Smooth muscle cell of the brain vasculature (primary cell): ENCODE results near the gene SEZ6.

ENCODE experiments used
- DNase-seq: peaks from one replicate; pipeline ENCODE4 v3.0.0-alpha.2; 2012; ENCODE audit warnings: low read depth, low spot score

Gene SEZ6

GRCh38 chr17:29004081-29004692, 1.6 kb downstream of the SEZ6 start:
- no peak for DNase-seq

DNA sequence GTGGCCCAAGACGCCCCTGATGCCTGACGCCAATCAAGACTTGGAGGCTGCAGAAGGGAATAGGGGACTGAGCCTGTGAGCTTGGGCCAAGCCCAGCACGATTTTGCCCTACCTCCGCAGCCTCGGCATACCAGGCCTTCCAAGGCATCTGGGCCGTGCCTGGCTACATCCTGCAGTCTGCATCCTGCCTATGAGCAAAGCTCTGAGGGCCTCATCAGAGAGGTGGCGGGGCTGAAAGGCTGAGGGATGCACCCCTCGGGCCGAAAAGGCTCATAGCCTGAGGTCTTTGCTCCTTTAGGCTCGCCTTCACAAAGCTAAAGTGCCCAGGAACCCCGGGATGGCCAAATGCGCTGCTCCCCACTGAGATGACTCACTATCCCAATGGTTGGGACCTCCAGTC, 2.5 kb downstream of the SEZ6 start:
- DNase-seq: no peak

DNA sequence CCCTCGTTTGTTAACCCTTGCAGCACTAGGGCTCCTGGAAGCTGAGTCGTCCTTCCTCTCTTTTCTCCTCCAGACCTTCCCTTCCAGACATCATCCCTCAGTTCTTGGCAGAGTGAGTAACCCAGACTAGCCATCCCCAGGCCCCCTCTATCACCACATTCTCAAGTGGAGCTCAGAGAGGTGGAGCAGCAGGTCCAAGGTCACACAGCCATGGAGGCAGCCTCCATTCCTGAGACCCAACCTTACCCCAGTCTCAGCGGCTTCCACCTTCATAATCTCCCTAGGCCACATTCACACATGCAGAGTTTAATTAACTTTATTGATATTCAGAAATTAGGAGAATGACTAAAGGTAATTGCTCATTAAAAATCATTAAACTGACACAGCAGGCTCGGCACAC, 3.0 kb downstream of the SEZ6 start:
- DNase-seq: no peak

DNA sequence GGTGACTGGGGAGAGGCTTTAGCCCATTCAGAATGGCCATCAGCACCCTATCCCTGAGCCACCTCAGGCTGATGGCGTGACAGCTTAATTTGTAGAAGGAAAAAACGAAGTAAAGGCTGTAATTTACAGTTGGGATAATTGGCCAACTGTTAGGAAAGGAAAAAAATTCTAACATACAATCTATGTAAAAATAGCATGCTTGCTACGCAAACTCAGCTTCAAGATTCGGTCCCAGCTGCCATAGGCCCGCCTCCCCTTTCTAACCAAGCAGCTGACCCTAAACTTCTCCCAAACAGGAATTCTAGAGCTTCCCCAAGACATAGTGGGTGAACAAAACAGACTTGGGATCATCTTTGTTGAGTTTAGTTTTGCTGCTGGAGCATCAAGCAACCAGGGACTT, 4.9 kb downstream of the SEZ6 start:
- DNase-seq: no peak

DNA sequence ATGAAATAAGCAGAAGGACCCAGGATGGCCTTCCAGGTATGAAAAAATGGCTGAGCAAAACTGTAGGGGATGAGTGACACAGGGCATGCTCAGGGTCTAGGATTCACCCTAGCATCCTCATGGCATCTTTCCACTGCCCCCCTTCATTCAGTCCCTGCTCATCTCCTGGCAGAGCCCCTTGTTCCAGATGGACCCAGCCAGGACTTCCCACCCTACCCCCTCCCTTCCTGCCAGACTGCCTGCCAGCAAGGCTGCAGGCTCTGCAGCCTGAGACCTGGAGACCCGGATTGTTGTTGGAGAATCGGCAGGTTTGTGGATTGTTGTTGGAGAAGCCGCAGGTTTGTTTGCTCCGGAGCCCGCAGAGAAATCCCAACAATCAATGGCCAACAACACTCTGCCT, 6.6 kb downstream of the SEZ6 start:
- DNase-seq: no peak

DNA sequence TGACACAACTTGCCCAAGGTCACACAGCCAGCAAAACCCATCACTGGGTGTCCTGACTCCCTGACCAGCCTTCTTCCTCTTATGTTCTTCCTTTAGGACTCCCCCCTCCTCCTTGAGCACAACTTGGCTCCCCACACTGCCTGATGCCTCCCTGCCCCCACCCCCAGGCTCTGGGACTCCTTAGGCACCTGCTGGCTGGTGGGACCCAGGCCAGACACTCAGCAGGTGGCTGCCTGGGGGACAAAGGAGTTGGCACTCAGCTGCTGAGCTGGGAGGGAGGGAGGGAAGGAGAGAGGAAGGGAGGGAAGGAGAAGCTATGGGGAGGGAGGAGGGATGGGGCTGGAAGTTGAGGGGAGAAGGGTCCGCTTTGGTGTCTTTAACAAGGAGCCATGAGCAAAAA, 8.0 kb downstream of the SEZ6 start:
- DNase-seq: no peak

GRCh38 chr17:28996554-28997096, 9.2 kb downstream of the SEZ6 start:
- no peak for DNase-seq

- no peak for DNase-seq
These were observed 12.0 kb downstream of the SEZ6 start for GRCh38 chr17:28993645-28994426.

- no peak for DNase-seq
These were observed 12.9 kb downstream of the SEZ6 start for GRCh38 chr17:28992625-28993600.

DNA sequence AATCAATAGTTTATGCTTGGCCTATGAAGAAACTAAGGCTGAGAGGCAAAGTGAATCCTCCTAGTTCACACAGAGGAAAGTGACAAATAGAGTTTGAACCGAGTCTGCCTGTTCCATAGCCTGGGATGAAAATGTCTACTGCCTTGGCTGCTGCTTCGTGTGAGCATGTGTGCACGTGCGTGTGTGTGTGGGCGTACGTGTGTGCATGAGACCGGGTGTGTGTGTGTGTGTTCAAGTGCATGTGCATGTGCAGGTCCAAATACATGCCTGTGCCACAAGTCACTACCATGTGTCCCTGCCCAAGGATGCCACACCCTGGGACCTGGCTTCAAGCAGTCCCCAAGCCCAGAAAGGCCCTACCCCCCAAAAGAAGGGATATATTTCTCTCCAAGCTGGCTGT, 13.6 kb downstream of the SEZ6 start:
- no peak for DNase-seq

- DNase-seq: no peak
These were observed 14.1 kb downstream of the SEZ6 start for GRCh38 chr17:28991779-28992178.

DNA sequence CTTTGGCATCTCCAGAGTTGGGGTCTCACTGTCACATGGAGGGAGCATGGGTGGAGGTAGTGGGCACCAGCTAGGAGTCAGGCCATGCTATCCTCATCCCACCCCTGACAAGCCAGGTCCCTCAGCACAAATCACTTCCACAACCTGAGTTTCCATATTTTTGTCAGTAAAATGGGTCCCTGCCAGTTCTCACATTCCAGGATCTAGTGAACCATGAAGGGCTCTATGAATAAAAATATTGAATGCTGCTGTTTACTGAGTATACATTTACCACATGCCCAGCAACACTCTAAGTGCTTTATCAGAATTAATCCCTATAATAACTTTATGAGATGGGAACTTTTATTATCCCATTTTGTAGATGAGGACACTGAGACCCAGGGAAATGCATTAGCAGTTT, 16.8 kb downstream of the SEZ6 start:
- no peak for DNase-seq

- DNase-seq: no peak
These were observed 17.4 kb downstream of the SEZ6 start for GRCh38 chr17:28988475-28988874.

GRCh38 chr17:28986714-28987655, 18.8 kb downstream of the SEZ6 start:
- DNase-seq: no peak

DNA sequence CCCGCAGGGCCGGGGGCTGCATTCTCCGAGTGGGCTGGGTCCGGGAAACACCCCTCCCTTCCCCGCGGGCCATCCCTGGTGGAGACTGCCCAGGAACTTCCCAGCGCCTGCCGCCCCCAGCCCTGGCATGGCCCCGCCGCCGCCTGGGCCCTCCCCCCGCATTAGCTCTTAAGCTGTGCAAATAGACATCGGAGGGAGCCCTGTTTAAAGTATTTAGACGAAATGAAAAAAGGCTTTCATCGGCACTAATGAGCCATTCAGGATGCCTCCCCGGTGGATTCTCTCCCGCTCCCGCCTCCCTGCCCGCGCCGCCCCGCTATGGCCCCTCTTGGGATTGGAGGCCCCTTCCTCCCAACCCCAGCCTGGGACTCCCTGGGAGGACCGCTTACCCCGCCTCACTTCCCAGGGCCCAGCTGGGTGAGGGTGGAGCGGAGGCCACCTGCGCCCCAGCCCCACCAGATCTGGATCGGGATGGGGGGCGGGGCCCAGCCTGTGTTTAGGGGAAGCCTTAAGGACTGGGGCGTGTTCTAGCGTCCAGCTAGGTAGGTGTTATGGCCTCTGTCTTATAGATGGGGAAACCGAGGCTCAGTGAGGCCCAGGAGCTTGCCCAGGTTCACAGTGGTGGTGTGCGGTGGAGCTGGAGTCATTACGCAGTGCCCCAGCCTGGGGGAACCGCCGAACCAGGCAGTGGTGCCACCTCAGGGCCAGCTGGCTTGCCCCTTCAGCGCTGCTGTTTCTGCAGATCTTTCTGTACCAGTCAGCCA, 19.7 kb downstream of the SEZ6 start:
- DNase-seq: no peak

DNA sequence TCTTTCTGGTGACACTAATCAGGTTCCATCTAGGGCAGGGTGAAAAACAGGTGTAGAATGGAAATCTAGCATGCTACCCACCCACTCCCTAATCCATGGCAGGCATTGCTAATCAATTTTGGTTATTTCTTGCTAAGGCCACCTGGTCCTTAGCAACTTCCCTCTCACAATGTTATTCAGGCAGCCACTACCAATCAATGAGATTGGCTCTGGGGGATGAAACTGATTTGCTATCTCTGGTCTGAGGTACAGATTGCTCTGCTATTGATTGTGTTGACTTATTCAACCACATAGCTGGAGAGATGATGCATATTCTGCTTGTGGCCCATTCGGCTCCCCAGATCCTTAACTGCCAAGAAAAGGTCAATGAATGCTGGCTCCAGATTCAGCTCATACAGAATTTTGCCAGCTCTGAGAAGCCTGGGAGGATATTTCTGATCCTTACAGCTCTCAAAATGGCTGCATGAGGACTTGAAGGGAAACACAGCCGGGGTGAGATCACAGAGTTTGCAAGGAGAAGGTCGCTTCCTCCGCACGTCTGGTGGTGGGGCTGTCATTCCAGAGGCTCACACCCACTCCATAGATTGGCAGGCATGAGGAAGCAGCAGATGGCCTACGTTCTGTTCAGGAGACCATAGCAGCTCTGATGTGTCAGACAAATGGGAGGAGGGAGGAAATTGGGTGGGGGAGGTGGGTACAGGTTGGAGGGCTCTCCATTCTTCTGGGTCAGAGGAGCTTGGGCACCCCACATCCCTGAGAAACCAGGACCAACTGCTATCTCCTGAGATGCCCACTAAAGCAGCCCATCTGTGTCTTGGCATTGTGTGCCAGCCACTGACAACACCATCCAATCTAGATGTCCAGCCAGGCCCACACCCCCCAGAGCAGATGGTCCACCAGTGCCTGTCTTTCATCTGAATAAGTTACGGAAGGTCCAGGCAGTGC, 22.3 kb downstream of the SEZ6 start:
- no peak for DNase-seq

- DNase-seq: no peak
These were observed 23.6 kb downstream of the SEZ6 start for GRCh38 chr17:28982131-28982793.

DNA sequence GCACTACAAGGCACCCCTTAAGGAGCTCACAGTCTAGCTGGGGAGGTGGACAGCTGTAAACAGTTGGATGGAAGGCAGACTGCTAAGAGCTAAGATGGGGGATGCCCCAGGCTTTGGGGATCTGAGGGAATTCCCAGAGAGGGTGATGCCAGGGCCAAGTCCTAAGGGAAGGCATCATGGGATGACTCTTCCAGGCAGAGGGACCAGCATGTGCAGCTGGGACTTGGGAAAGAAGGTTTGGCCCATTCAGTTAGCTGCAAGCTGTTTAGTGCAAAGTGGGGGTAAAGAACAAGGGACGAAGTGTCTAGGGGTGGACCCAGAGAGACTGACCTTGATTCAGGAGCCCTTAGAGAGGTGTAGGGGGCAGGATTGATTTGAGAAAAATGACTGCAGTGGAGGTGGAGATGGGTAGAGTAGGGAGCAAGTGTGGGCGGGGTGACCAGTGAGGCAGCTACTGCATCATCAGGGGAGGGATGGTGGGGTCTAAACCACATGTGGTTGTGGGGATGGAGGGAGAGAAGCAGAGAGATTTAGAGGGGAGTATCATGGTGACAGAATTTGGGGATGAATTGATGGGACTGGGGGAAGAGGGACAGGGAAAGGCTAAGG, 27.4 kb downstream of the SEZ6 start:
- DNase-seq: no peak
